ENCODE data around the gene DMD. TPM values are rescaled to one million over a fixed set of nuclear protein-coding genes. Genes with fewer than 3 reads are reported as not detected.

Gene DMD
- total and polyA plus RNA-seq, 2 of the 13 experiments (the other 11 are each of a cell fraction or from before 2014, with no cell fraction given): 17.6 to 25.9 TPM

DNA sequence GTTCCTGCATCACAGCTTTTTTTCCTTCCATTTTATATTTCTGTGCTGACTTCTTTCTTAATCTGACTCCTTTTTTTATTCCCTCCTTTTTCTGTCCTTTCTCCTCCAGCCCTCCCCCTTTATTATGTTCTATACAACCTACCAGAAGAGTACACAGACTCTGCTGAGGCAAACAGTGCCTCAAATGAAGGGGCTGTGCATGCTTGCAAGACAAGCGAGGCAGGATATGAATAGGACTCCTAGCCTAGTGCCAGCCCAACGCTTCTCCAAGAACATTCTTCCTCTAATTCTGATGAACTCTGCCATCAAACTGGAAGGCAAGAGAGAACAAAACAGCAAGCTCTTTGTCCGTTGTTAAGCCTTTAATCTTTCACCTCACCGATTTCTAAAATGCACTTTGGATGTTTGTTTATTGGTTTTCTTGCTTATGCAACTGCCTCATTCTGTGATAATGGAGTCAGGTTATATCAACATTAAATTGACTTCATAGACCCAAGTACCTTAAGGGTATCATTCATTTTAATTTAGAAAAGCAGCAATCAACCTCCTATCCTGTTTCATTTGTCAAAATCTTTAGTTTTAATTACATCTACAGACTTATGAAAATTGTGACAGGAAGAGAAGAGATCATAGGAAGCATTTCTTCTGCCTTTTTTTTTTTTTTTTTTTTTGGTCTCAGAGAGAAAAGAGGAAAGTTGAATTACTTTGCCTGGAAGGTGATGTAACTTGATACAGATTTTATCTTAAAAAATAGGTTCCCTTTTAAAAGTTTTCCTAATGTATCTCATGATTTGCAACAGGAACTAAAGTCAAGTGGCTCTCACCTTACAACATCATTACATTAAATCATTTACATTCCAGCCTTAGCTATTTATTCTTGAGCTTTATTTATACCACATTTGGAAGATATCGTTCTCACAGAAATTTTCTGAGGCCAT lies 1854.8 kb downstream of the DMD start (continued):
- TF ChIP-seq RXRB (CRISPR knock-in tag; IDR thresholded peaks at IDR 0.05; ENCODE audit: borderline replicate concordance) (peak; percentile 59; the same call in 1 of the 2 replicates), CREM (IDR thresholded peaks at IDR 0.05) (peak; percentile 62), CREM (CRISPR knock-in tag; IDR thresholded peaks at IDR 0.05) (no peak), NBN (conservative IDR thresholded peaks at IDR 0.05) (no peak), TBX3 (IDR thresholded peaks at IDR 0.05; ENCODE audit: borderline replicate concordance) (peak; percentile 41; the same call in 1 of the 2 replicates), SALL1 (CRISPR knock-in tag; IDR thresholded peaks at IDR 0.05) (peak; percentile 25; the same call in 1 of the 2 replicates), ZC3H13 (CRISPR knock-in tag; IDR thresholded peaks at IDR 0.05) (no peak), ZNF747 (CRISPR knock-in tag; IDR thresholded peaks at IDR 0.05; ENCODE audit: borderline replicate concordance) (no peak), ZNF768 (CRISPR knock-in tag; IDR thresholded peaks at IDR 0.05) (no peak), FOXA1 (IDR thresholded peaks at IDR 0.05) (no peak), FOXA1 (CRISPR knock-in tag; IDR thresholded peaks at IDR 0.05) (peak; percentile 41; the same call in 1 of the 2 replicates), ZNF619 (CRISPR knock-in tag; IDR thresholded peaks at IDR 0.05) (no peak), ZNF577 (CRISPR knock-in tag; IDR thresholded peaks at IDR 0.05; ENCODE audit: borderline replicate concordance, low read depth) (no peak), FOXJ3 (CRISPR knock-in tag; IDR thresholded peaks at IDR 0.05; ENCODE audit: borderline replicate concordance) (0 out of 2 replicates have a peak, but pooled peaks have one; percentile 36), LCORL (IDR thresholded peaks at IDR 0.05) (0 out of 2 replicates have a peak, but pooled peaks have one; percentile 18), LCORL (CRISPR knock-in tag; IDR thresholded peaks at IDR 0.05) (no peak), HNRNPK (IDR thresholded peaks at IDR 0.05; ENCODE audit: low read depth, low read length, poor library complexity, severe bottlenecking) (no peak), HMG20A (CRISPR knock-in tag; IDR thresholded peaks at IDR 0.05; ENCODE audit: borderline replicate concordance) (peak; percentile 82), SAP130 (CRISPR knock-in tag; IDR thresholded peaks at IDR 0.05; ENCODE audit: low read depth) (peak; percentile 44), ISL2 (CRISPR knock-in tag; IDR thresholded peaks at IDR 0.05) (peak; percentile 80; the same call in 1 of the 2 replicates), RARA (CRISPR knock-in tag; IDR thresholded peaks at IDR 0.05) (peak; percentile 55)
- TF ChIP-seq, protein P1, sequence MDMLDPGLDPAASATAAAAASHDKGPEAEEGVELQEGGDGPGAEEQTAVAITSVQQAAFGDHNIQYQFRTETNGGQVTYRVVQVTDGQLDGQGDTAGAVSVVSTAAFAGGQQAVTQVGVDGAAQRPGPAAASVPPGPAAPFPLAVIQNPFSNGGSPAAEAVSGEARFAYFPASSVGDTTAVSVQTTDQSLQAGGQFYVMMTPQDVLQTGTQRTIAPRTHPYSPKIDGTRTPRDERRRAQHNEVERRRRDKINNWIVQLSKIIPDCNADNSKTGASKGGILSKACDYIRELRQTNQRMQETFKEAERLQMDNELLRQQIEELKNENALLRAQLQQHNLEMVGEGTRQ (IDR thresholded peaks at IDR 0.05; ENCODE audit: low read depth, low read length): no peak
- TF ChIP-seq, protein P1 (CRISPR knock-in tag; IDR thresholded peaks at IDR 0.05; ENCODE audit: borderline replicate concordance): no peak
- TF ChIP-seq, protein P2, sequence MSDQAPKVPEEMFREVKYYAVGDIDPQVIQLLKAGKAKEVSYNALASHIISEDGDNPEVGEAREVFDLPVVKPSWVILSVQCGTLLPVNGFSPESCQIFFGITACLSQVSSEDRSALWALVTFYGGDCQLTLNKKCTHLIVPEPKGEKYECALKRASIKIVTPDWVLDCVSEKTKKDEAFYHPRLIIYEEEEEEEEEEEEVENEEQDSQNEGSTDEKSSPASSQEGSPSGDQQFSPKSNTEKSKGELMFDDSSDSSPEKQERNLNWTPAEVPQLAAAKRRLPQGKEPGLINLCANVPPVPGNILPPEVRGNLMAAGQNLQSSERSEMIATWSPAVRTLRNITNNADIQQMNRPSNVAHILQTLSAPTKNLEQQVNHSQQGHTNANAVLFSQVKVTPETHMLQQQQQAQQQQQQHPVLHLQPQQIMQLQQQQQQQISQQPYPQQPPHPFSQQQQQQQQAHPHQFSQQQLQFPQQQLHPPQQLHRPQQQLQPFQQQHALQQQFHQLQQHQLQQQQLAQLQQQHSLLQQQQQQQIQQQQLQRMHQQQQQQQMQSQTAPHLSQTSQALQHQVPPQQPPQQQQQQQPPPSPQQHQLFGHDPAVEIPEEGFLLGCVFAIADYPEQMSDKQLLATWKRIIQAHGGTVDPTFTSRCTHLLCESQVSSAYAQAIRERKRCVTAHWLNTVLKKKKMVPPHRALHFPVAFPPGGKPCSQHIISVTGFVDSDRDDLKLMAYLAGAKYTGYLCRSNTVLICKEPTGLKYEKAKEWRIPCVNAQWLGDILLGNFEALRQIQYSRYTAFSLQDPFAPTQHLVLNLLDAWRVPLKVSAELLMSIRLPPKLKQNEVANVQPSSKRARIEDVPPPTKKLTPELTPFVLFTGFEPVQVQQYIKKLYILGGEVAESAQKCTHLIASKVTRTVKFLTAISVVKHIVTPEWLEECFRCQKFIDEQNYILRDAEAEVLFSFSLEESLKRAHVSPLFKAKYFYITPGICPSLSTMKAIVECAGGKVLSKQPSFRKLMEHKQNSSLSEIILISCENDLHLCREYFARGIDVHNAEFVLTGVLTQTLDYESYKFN (CRISPR knock-in tag; conservative IDR thresholded peaks at IDR 0.05): peak; percentile 75

All from HepG2 (cell line).